Mesothelial cell of epicardium (in vitro differentiated cells): ENCODE data around the gene SPATC1L. TPM values are rescaled to one million over a fixed set of nuclear protein-coding genes. Genes with fewer than 3 reads are reported as not detected.
"Not testable (repeated sequence)": the region's sequence is repeated elsewhere in the genome, so short reads cannot be mapped to it uniquely, and the experiment has no call there.

Source experiments
- DNase-seq, 2 experiments: peaks; one replicate each; pipeline ENCODE4 v3.0.0; 2021; ENCODE audit warnings: low spot score in 2 of 2; ENCODE audit not compliant: unreplicated experiment in 2 of 2
- H3K27ac Mint-ChIP-seq: 2 replicates; pipeline ENCODE4 v1.8.0; 2021; ENCODE audit warnings: mixed read lengths
- H3K27me3 Mint-ChIP-seq: 2 replicates; pipeline ENCODE4 v1.8.0; 2021; ENCODE audit warnings: low read depth, mixed read lengths
- H3K36me3 Mint-ChIP-seq: 2 replicates; pipeline ENCODE4 v1.8.0; 2021; ENCODE audit warnings: mixed read lengths
- H3K4me1 Mint-ChIP-seq: 2 replicates; pipeline ENCODE4 v1.8.0; 2021; ENCODE audit warnings: mixed read lengths
- H3K4me3 Mint-ChIP-seq: 2 replicates; pipeline ENCODE4 v1.8.0; 2021; ENCODE audit warnings: mild to moderate bottlenecking, moderate library complexity, mixed read lengths
- H3K9me3 Mint-ChIP-seq: 2 replicates; pipeline ENCODE4 v1.8.0; 2021; ENCODE audit warnings: mixed read lengths
- total RNA-seq: library from RNA; stranded (reverse); gene quantifications from 3 replicates; pipeline ENCODE4 v1.2.1, GENCODE V29; 2021
- TF ChIP-seq, protein P1 (sequence below): fragments of 200-600 bp; sonication (generic); IDR thresholded peaks from one replicate; pipeline ENCODE4 v1.5.0; 2021; ENCODE audit warnings: antibody characterized with exemption; ENCODE audit not compliant: unreplicated experiment

SPATC1L gene
- total RNA-seq, 1 donor from 2014 or later = 28.1 TPM

DNA sequence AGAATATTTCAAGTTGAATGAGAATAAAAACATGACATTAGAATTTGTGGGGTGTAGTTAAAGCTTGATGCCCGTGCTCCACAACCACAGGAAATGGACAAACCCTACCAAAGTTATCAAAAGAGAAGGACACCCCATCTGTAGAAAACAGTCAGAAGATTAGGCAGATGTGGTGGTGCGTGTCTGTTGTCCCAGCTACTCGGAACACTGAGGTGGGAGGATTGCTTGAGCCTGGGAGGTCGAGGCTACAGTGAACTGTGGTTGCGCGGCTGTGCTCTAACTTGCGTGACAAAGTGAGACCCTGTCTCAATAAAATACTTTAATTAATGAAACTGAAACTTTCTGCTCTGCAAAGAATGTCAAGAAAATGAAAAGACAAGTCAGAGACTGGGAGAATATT, 1.5 kb upstream of the SPATC1L start:
- H3K9me3 Mint-ChIP-seq = no peaks in the 10 kb centered on the region
- no peaks in the 10 kb centered on the region for H3K36me3 Mint-ChIP-seq
- H3K27me3 Mint-ChIP-seq = no peaks in the 10 kb centered on the region
- peak overlapping the region; percentile 99 for H3K27ac Mint-ChIP-seq
- TF ChIP-seq, protein P1, sequence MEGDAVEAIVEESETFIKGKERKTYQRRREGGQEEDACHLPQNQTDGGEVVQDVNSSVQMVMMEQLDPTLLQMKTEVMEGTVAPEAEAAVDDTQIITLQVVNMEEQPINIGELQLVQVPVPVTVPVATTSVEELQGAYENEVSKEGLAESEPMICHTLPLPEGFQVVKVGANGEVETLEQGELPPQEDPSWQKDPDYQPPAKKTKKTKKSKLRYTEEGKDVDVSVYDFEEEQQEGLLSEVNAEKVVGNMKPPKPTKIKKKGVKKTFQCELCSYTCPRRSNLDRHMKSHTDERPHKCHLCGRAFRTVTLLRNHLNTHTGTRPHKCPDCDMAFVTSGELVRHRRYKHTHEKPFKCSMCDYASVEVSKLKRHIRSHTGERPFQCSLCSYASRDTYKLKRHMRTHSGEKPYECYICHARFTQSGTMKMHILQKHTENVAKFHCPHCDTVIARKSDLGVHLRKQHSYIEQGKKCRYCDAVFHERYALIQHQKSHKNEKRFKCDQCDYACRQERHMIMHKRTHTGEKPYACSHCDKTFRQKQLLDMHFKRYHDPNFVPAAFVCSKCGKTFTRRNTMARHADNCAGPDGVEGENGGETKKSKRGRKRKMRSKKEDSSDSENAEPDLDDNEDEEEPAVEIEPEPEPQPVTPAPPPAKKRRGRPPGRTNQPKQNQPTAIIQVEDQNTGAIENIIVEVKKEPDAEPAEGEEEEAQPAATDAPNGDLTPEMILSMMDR = no peak
- no peak for DNase-seq
- H3K4me1 Mint-ChIP-seq = peaks cover 25% of the 10 kb centered on the region
- H3K4me3 Mint-ChIP-seq = peak overlapping the region; percentile 90

- H3K4me1 Mint-ChIP-seq = peaks cover 25% of the 10 kb centered on the region
- no peaks in the 10 kb centered on the region for H3K27me3 Mint-ChIP-seq
- TF ChIP-seq, protein P1 = no peak
- H3K9me3 Mint-ChIP-seq = no peaks in the 10 kb centered on the region
- peak overlapping the region; percentile 90 for H3K4me3 Mint-ChIP-seq
- peak overlapping the region; percentile 99 for H3K27ac Mint-ChIP-seq
- peak; percentile 70 to 85 for DNase-seq
- peaks cover 3% of the 10 kb centered on the region for H3K36me3 Mint-ChIP-seq
Measured at GRCh38 chr21:46184625-46185555, 631 bp upstream of the SPATC1L start.

- Mint-ChIP-seq H3K4me3 (peak overlapping the region; percentile 88), H3K4me1 (peaks cover 14% of the 10 kb centered on the region)
- not testable (repeated sequence) for H3K27me3 Mint-ChIP-seq, H3K36me3 Mint-ChIP-seq, H3K27ac Mint-ChIP-seq, H3K9me3 Mint-ChIP-seq, DNase-seq
Measured at GRCh38 chr21:46183337-46183909, 836 bp downstream of the SPATC1L start.

DNA sequence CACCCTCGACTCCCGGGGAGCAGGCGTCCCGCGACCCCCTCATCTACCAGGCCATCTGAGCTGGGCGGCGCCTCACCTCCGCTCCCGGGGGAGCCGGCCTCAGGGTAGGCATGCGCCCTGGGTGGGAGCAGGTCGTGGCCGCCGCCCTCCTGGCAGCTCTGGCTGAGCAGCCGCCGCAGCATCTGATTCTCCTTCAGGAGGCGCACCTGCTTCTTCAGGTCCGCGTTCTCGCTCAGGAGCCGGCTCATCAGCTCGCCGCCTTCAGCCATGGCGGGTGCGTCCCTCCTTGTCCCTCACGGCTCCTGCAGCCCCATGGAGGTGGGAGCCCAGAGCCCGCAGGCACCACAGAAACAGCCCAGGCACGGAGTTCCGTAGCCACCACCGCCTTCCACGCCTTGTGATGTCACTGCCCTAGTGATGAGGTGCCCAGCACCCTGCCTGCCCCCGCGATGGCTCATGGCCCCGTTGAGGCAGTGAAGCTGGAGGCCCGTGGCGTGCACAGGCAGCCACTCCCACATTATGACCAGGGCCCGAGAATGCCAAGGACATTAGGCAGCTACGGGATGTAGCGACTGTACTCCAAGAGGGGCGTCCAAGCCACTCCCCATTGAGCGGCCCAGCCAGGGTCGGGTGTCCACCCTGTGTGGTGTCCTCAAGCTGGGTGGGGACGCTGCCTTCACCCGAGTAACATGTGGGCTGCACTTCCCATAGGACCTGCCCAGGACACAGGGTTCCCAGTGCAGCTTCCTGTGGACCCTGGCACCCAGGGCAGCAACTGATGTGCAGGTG, 1.5 kb downstream of the SPATC1L start:
- Mint-ChIP-seq H3K27ac (peak overlapping the region; percentile 43), H3K9me3 (peaks cover 4% of the 10 kb centered on the region), H3K4me1 (peaks cover 7% of the 10 kb centered on the region), H3K27me3 (no peaks in the 10 kb centered on the region), H3K36me3 (peaks cover 6% of the 10 kb centered on the region), H3K4me3 (peak overlapping the region; percentile 68)
- TF ChIP-seq, protein P1 = no peak
- DNase-seq = no peak

DNA sequence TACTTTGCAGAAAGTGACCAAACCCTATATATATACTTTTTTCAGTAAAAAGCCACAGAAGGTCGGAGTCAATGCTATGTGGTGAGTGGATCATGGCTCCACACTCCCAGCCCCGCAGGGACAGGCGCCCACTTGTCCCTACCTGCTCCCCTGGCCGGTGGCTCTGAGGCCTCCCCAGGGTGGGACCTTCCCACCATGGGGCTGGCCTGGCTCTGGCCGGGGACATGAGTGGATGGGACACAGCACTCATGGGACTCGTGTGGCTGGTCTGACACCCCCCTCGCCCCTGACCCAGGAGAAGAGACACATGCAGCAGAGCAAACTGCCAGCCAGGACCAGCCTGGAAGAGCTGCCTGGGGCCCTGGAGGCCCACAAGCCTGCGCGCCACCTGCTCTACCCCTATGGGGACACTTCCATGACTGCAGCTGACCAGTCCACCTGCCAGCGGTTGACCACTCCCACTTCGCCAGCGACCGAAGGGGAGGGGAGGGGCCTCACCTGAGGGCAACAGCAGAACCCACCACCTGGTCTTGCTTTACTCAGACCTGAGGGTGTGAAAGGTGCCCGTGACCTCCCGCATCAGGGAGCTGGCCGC, 2.2 kb downstream of the SPATC1L start:
- Mint-ChIP-seq H3K4me1 (peaks cover 6% of the 10 kb centered on the region), H3K27me3 (no peaks in the 10 kb centered on the region), H3K36me3 (peaks cover 12% of the 10 kb centered on the region), H3K27ac (peak overlapping the region; percentile 16), H3K4me3 (peak overlapping the region; percentile 49), H3K9me3 (peaks cover 11% of the 10 kb centered on the region)
- TF ChIP-seq, protein P1 = no peak
- DNase-seq = no peak
